ENCODE measurements around the gene GOLGA8R.
"Not testable (repeated sequence)": the region's sequence is repeated elsewhere in the genome, so short reads cannot be mapped to it uniquely, and the experiment has no call there.

GOLGA8R gene

GRCh38 chr15:30414160-30414559, at the start of gene GOLGA8R:
TSS of gene GOLGA8R (minus strand) at chr15:30414260. CDS start at chr15:30414162, 98 bp downstream.
- not testable (repeated sequence) for DNase-seq (ENCODE audit: low read depth in 2 of 3, low spot score in 1 of 3)

GRCh38 chr15:30463849-30464248, 49.8 kb upstream of the GOLGA8R start:
- DNase-seq (ENCODE audit: low read depth in 2 of 3, low spot score in 1 of 3), result not testable (repeated sequence)

- DNase-seq (ENCODE audit: low read depth in 2 of 3, low spot score in 1 of 3), result not testable (repeated sequence)
Measured at GRCh38 chr15:30462176-30462575, 48.1 kb upstream of the GOLGA8R start.

- not testable (repeated sequence) for DNase-seq (ENCODE audit: low read depth in 2 of 3, low spot score in 1 of 3)
Measured at GRCh38 chr15:30452702-30453101, 38.6 kb upstream of the GOLGA8R start.

- not testable (repeated sequence) for DNase-seq (ENCODE audit: low read depth in 2 of 3, low spot score in 1 of 3)
Measured at GRCh38 chr15:30438348-30438747, 24.3 kb upstream of the GOLGA8R start.

GRCh38 chr15:30435878-30436277, 21.8 kb upstream of the GOLGA8R start:
- DNase-seq (ENCODE audit: low read depth in 2 of 3, low spot score in 1 of 3), result not testable (repeated sequence)

GRCh38 chr15:30420723-30421122, 6.7 kb upstream of the GOLGA8R start:
- DNase-seq (ENCODE audit: low read depth in 2 of 3, low spot score in 1 of 3), result not testable (repeated sequence)

- not testable (repeated sequence) for DNase-seq (ENCODE audit: low read depth in 2 of 3, low spot score in 1 of 3)
Measured at GRCh38 chr15:30407636-30408035, 6.4 kb downstream of the GOLGA8R start.

- peak; percentile 28 to 74 (median 56) for DNase-seq (ENCODE audit: low read depth in 2 of 3, low spot score in 1 of 3)
Measured at GRCh38 chr15:30398988-30399387, 15.1 kb downstream of the GOLGA8R start.

GRCh38 chr15:30393664-30393991, 20.4 kb downstream of the GOLGA8R start:
- not testable (repeated sequence) for DNase-seq (ENCODE audit: low read depth in 2 of 3, low spot score in 1 of 3)

GRCh38 chr15:30392766-30393663, 21.0 kb downstream of the GOLGA8R start, which contains the start of gene CHRFAM7A:
TSS of gene CHRFAM7A (minus strand) at chr15:30393540. CDS start at chr15:30383351, 10,189 bp downstream.
- DNase-seq (ENCODE audit: low read depth in 2 of 3, low spot score in 1 of 3), result not testable (repeated sequence)

GRCh38 chr15:30386318-30386887, 27.7 kb downstream of the GOLGA8R start:
- DNase-seq (ENCODE audit: low read depth in 2 of 3, low spot score in 1 of 3), result not testable (repeated sequence)

GRCh38 chr15:30377082-30377413, 37.0 kb downstream of the GOLGA8R start:
- DNase-seq (ENCODE audit: low read depth in 2 of 3, low spot score in 1 of 3), result not testable (repeated sequence)

- DNase-seq (ENCODE audit: low read depth in 2 of 3, low spot score in 1 of 3), result not testable (repeated sequence)
Measured at GRCh38 chr15:30376375-30377081, 37.5 kb downstream of the GOLGA8R start.

GRCh38 chr15:30375872-30376271, 38.2 kb downstream of the GOLGA8R start:
- DNase-seq (ENCODE audit: low read depth in 2 of 3, low spot score in 1 of 3), result not testable (repeated sequence)

- not testable (repeated sequence) for DNase-seq (ENCODE audit: low read depth in 2 of 3, low spot score in 1 of 3)
Measured at GRCh38 chr15:30374862-30375261, 39.2 kb downstream of the GOLGA8R start.

GRCh38 chr15:30368271-30368670, 45.8 kb downstream of the GOLGA8R start:
- DNase-seq (ENCODE audit: low read depth in 2 of 3, low spot score in 1 of 3), result not testable (repeated sequence)

- DNase-seq (ENCODE audit: low read depth in 2 of 3, low spot score in 1 of 3), result not testable (repeated sequence)
Measured at GRCh38 chr15:30367246-30367645, 46.8 kb downstream of the GOLGA8R start.

- DNase-seq (ENCODE audit: low read depth in 2 of 3, low spot score in 1 of 3), result not testable (repeated sequence)
Measured at GRCh38 chr15:30361404-30361803, 52.7 kb downstream of the GOLGA8R start.

GRCh38 chr15:30360990-30361389, 53.1 kb downstream of the GOLGA8R start:
- DNase-seq (ENCODE audit: low read depth in 2 of 3, low spot score in 1 of 3), result not testable (repeated sequence)

GRCh38 chr15:30355043-30355442, 59.0 kb downstream of the GOLGA8R start:
- DNase-seq (ENCODE audit: low read depth in 2 of 3, low spot score in 1 of 3), result not testable (repeated sequence)

Data from stimulated activated CD4-positive, alpha-beta T cell treated with anti-CD3 and anti-CD28 coated beads, Interleukin-12 subunit alpha, Interleukin-12 subunit beta, amount 100 ng/mL, for 48 hours (primary cell).